Measurements from ENCODE around the gene RASSF3.

GRCh38 chr12:64688219-64688618 is 77.9 kb downstream of the RASSF3 start:
- TF ChIP-seq, protein P1, sequence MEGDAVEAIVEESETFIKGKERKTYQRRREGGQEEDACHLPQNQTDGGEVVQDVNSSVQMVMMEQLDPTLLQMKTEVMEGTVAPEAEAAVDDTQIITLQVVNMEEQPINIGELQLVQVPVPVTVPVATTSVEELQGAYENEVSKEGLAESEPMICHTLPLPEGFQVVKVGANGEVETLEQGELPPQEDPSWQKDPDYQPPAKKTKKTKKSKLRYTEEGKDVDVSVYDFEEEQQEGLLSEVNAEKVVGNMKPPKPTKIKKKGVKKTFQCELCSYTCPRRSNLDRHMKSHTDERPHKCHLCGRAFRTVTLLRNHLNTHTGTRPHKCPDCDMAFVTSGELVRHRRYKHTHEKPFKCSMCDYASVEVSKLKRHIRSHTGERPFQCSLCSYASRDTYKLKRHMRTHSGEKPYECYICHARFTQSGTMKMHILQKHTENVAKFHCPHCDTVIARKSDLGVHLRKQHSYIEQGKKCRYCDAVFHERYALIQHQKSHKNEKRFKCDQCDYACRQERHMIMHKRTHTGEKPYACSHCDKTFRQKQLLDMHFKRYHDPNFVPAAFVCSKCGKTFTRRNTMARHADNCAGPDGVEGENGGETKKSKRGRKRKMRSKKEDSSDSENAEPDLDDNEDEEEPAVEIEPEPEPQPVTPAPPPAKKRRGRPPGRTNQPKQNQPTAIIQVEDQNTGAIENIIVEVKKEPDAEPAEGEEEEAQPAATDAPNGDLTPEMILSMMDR (IDR thresholded peaks at IDR 0.05; ENCODE audit: borderline replicate concordance, extremely low read depth, low read length, poor library complexity, severe bottlenecking), result no peak
- no peak for TF ChIP-seq EZH2 (IDR thresholded peaks at IDR 0.05; ENCODE audit: borderline replicate concordance, low read depth, low read length, severe bottlenecking)

All from DND-41 (cell line).